IMR-90 (cell line): ENCODE data around the gene FRMD4B. TPM values are rescaled to one million over a fixed set of nuclear protein-coding genes. Genes with fewer than 3 reads are reported as not detected.

Source experiments
- ATAC-seq: fragments of 200-7000 bp; cut with Tn5 transposase; 2 replicates; pipeline ENCODE4 v1.9.1; 2020; ENCODE audit warnings: low read depth, mild to moderate bottlenecking, moderate library complexity
- BruUV-seq: library from RNA; stranded (reverse); fragments of 400-500 nt; replicated peaks from 2 replicates; lab custom pipeline; 2021; lab: Mats Ljungman, UMichigan
- CTCF ChIA-PET: fragments of 300-600 bp; formaldehyde crosslinking; extraction: SDS; loops from one replicate; lab custom pipeline; 2021; ENCODE audit warnings: antibody characterized with exemption; lab: Yijun Ruan, JAX
- POLR2A ChIA-PET: fragments of 300-600 bp; sonication (Branson Sonifier 250); formaldehyde crosslinking; loops from one replicate; lab custom pipeline; 2022; ENCODE audit warnings: antibody characterized with exemption; ENCODE audit not compliant: unreplicated experiment; lab: Charles Lee
- DNase-seq: peaks from one replicate; pipeline ENCODE4 v3.0.0; 2013
- H2AFZ ChIP-seq: replicated peaks from 2 replicates; pipeline ENCODE3; 2013; ENCODE audit warnings: low read length, mild to moderate bottlenecking; ENCODE audit not compliant: poor library complexity
- H2AK5ac ChIP-seq: 2 replicates; pipeline ENCODE4 v1.6.1; 2013; ENCODE audit warnings: low read depth, low read length, inconsistent platforms
- H2AK9ac ChIP-seq: replicated peaks from 2 replicates; pipeline ENCODE3; 2013; ENCODE audit warnings: mild to moderate bottlenecking, low read depth, low read length, moderate library complexity; ENCODE audit not compliant: poor library complexity
- H2BK120ac ChIP-seq: 2 replicates; pipeline ENCODE4 v1.6.1; 2013; ENCODE audit warnings: low read depth, low read length, inconsistent platforms
- H2BK15ac ChIP-seq: 3 replicates; pipeline ENCODE4 v1.6.1; 2013; ENCODE audit warnings: low read depth, low read length, inconsistent platforms
- H2BK20ac ChIP-seq: 2 replicates; pipeline ENCODE4 v1.6.1; 2013; ENCODE audit warnings: low read depth, mild to moderate bottlenecking, inconsistent platforms, low read length, moderate library complexity
- H2BK5ac ChIP-seq: 2 replicates; pipeline ENCODE4 v1.6.1; 2013; ENCODE audit warnings: mild to moderate bottlenecking, low read depth, low read length, inconsistent platforms; ENCODE audit not compliant: poor library complexity, severe bottlenecking
- H3K14ac ChIP-seq: replicated peaks from 2 replicates; pipeline ENCODE4 v1.6.1; 2013; ENCODE audit warnings: low read depth, low read length, inconsistent platforms
- H3K18ac ChIP-seq: 2 replicates; pipeline ENCODE4 v1.6.1; 2013; ENCODE audit warnings: low read depth, low read length, control low read depth
- H3K23ac ChIP-seq: 2 replicates; pipeline ENCODE4 v1.6.1; 2013; ENCODE audit warnings: low read depth, low read length, inconsistent platforms
- H3K27ac ChIP-seq: 2 replicates; pipeline ENCODE4 v1.5.1; 2013; ENCODE audit warnings: mild to moderate bottlenecking, control low read depth, low read length; ENCODE audit not compliant: insufficient read depth
- H3K27me3 ChIP-seq: 2 replicates; pipeline ENCODE4 v1.6.1; 2013; ENCODE audit warnings: low read length; ENCODE audit not compliant: control insufficient read depth, insufficient read depth
- H3K36me3 ChIP-seq: 2 replicates; pipeline ENCODE4 v1.6.1; 2013; ENCODE audit warnings: low read length, mixed read lengths; ENCODE audit not compliant: control insufficient read depth, insufficient read depth
- H3K4ac ChIP-seq: 2 replicates; pipeline ENCODE4 v1.6.1; 2013; ENCODE audit warnings: low read depth, low read length, inconsistent platforms
- H3K4me1 ChIP-seq: 2 replicates; pipeline ENCODE4 v1.6.1; 2013; ENCODE audit warnings: low read length, mixed read lengths; ENCODE audit not compliant: control insufficient read depth, insufficient read depth
- H3K4me2 ChIP-seq: 2 replicates; pipeline ENCODE4 v1.6.1; 2013; ENCODE audit warnings: low read depth, mild to moderate bottlenecking, control low read depth, low read length, moderate library complexity
- H3K4me3 ChIP-seq: 2 replicates; pipeline ENCODE4 v1.5.1; 2013; ENCODE audit warnings: low read depth, mild to moderate bottlenecking, control low read depth, low read length, moderate library complexity; ENCODE audit not compliant: insufficient read depth
- H3K56ac ChIP-seq: 2 replicates; pipeline ENCODE4 v1.6.1; 2013; ENCODE audit warnings: low read length, inconsistent platforms; ENCODE audit not compliant: insufficient read depth; ENCODE audit errors: extremely low read depth
- H3K79me1 ChIP-seq, 2 experiments: 2 replicates each; pipeline ENCODE4 v1.6.1; 2013; ENCODE audit warnings: low read length in 2 of 2, inconsistent platforms in 1 of 2, low read depth in 1 of 2
- H3K9ac ChIP-seq: 2 replicates; pipeline ENCODE4 v1.6.1; 2013; ENCODE audit warnings: low read depth, low read length, control low read depth
- H3K9me1 ChIP-seq: 2 replicates; pipeline ENCODE4 v1.6.1; 2013; ENCODE audit warnings: low read length, inconsistent platforms; ENCODE audit not compliant: insufficient read depth
- H3K9me3 ChIP-seq: 2 replicates; pipeline ENCODE4 v1.6.1; 2013; ENCODE audit warnings: low read length; ENCODE audit not compliant: control insufficient read depth, insufficient read depth
- H4K20me1 ChIP-seq: 2 replicates; pipeline ENCODE4 v1.6.1; 2013; ENCODE audit warnings: low read length, inconsistent platforms; ENCODE audit not compliant: insufficient read depth
- H4K5ac ChIP-seq: 2 replicates; pipeline ENCODE4 v1.6.1; 2013; ENCODE audit warnings: mild to moderate bottlenecking, low read depth, low read length, control low read depth
- H4K8ac ChIP-seq, 2 experiments: 2 replicates each; pipeline ENCODE4 v1.6.1; 2013; ENCODE audit warnings: low read depth in 2 of 2, low read length in 2 of 2, control low read depth in 1 of 2, inconsistent platforms in 1 of 2
- H4K91ac ChIP-seq: 2 replicates; pipeline ENCODE4 v1.6.1; 2013; ENCODE audit warnings: low read depth, low read length, inconsistent platforms; ENCODE audit not compliant: insufficient read depth
- BHLHE40 ChIP-seq: fragments of 150-350 bp; IDR thresholded peaks from 2 replicates; pipeline ENCODE4 v1.6.1; 2016; ENCODE audit warnings: mild to moderate bottlenecking, low read depth, low read length
- CEBPB ChIP-seq: IDR thresholded peaks from 2 replicates; pipeline ENCODE4 v1.6.1; 2012; ENCODE audit warnings: low read depth, low read length, improper control_type of control experiment
- CHD1 ChIP-seq: IDR thresholded peaks from 2 replicates; pipeline ENCODE4 v1.6.1; 2012; ENCODE audit warnings: low read depth, low read length, improper control_type of control experiment
- FOS ChIP-seq: fragments of 150-350 bp; IDR thresholded peaks from 2 replicates; pipeline ENCODE4 v1.6.1; 2016; ENCODE audit warnings: low read depth, low read length
- MAFK ChIP-seq: IDR thresholded peaks from 2 replicates; pipeline ENCODE4 v1.6.1; 2012; ENCODE audit warnings: low read depth, low read length, improper control_type of control experiment
- MAZ ChIP-seq: IDR thresholded peaks from 2 replicates; pipeline ENCODE4 v1.6.1; 2012; ENCODE audit warnings: low read depth, mild to moderate bottlenecking, low read length, improper control_type of control experiment, moderate library complexity, borderline replicate concordance
- MXI1 ChIP-seq: IDR thresholded peaks from 2 replicates; pipeline ENCODE4 v1.6.1; 2012; ENCODE audit warnings: low read depth, mild to moderate bottlenecking, low read length, moderate library complexity, borderline replicate concordance
- NFE2L2 ChIP-seq: fragments of 150-350 bp; IDR thresholded peaks from 2 replicates; pipeline ENCODE4 v1.6.1; 2016; ENCODE audit warnings: low read depth, mild to moderate bottlenecking, low read length
- POLR2A ChIP-seq: IDR thresholded peaks from 2 replicates; pipeline ENCODE4 v1.6.1; 2012; ENCODE audit warnings: mild to moderate bottlenecking, low read depth, low read length
- RAD21 ChIP-seq: IDR thresholded peaks from 2 replicates; pipeline ENCODE4 v1.6.1; 2012; ENCODE audit warnings: low read length, improper control_type of control experiment
- RCOR1 ChIP-seq: IDR thresholded peaks from 2 replicates; pipeline ENCODE4 v1.6.1; 2012; ENCODE audit warnings: mild to moderate bottlenecking, low read length, improper control_type of control experiment; ENCODE audit not compliant: insufficient replicate concordance
- RFX5 ChIP-seq: IDR thresholded peaks from 2 replicates; pipeline ENCODE4 v1.8.0; 2012; ENCODE audit warnings: low read depth, mild to moderate bottlenecking, low read length, moderate library complexity
- whole genome bisulfite sequencing, 2 experiments: methylation state at CpG; one replicate each; pipeline versions ENCODE4 v1.1.5 to v1.1.7; 2013; ENCODE audit warnings: missing lambda C conversion rate in 2 of 2; ENCODE audit not compliant: insufficient read length in 1 of 2; ENCODE audit errors: extremely low coverage in 2 of 2; 5-methylcytosine and 5-hydroxymethylcytosine counted together
- dilution Hi-C: fragments of 300-500 bp; cut with HindIII; formaldehyde crosslinking; loops from one replicate; pipeline ENCODE4 v1.14.3; 2018; ENCODE audit warnings: low sequenced_read_pairs; ENCODE audit not compliant: unreplicated experiment
- in situ Hi-C: fragments of 300-500 bp; cut with MboI; formaldehyde crosslinking; loops from 3 replicates; pipeline ENCODE4 v1.14.3; 2019; ENCODE audit warnings: low sequenced_read_pairs, inconsistent platforms, mixed read lengths
- intact Hi-C: fragments of 100-400 bp; cut with micrococcal nuclease; formaldehyde crosslinking; loops from 2 replicates; pipeline ENCODE4 v1.10.0; 2022
- polyA plus RNA-seq, 3 experiments: library from polyadenylated mRNA; depleted of rRNA; stranded (reverse); fragments of >200 nt; gene quantifications; 2 replicates each; pipeline ENCODE4 v1.2.3, GENCODE V29; 2012; ENCODE audit warnings: low replicate concordance in 1 of 3
- total RNA-seq: library from RNA; depleted of rRNA; stranded (reverse); fragments of >200 nt; gene quantifications from 2 replicates; pipeline ENCODE4 v1.2.3, GENCODE V29; 2012
- TF ChIP-seq, protein P1 (sequence below): fragments of 150-350 bp; IDR thresholded peaks from 2 replicates; pipeline ENCODE4 v1.6.1; 2017; ENCODE audit warnings: mild to moderate bottlenecking, antibody characterized with exemption, low read length, low read depth
- TF ChIP-seq, protein P2 (sequence below): fragments of 150-350 bp; IDR thresholded peaks from 2 replicates; pipeline ENCODE4 v1.6.1; 2016; ENCODE audit warnings: low read depth, mild to moderate bottlenecking, low read length, moderate library complexity, borderline replicate concordance
- TF ChIP-seq, protein P3 (sequence below): conservative IDR thresholded peaks from 2 replicates; pipeline ENCODE4 v1.5.1; 2012; ENCODE audit warnings: mild to moderate bottlenecking, low read depth, low read length, improper control_type of control experiment

FRMD4B gene
- total and polyA plus RNA-seq, 2 of the 4 experiments (the other 2 are of a cell fraction), result 0.14 to 0.36 TPM

DNA sequence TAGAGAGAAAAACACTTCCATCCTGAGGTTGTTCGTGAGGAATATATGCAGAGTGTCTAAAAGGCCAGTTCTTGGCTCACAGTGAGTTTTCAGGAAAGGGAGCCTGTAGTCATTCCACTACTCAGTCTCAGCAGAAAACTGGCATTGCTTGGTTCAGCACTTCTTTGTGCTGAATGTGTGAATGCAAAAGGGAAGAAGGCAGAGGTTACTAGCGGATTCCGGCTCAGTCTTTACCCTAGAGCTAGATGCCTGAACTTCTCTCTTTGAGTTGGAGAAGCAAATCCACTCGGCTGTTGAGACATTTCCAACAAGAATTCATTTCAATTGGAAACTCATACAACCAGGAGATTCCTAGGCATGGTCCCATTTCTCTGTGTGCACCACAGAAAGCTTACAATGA lies 23.1 kb upstream of the FRMD4B start:
- Histone ChIP-seq H3K9ac (no peak overlapping the region), H2BK120ac (no peak overlapping the region), H3K4me1 (no peaks in the 10 kb centered on the region), H3K4ac (no peak overlapping the region), H4K5ac (no peak overlapping the region), H4K20me1 (no peaks in the 10 kb centered on the region), H4K91ac (no peak overlapping the region), H3K14ac (no peak overlapping the region), H2BK20ac (no peak overlapping the region), H3K18ac (no peak overlapping the region), H2BK15ac (no peak overlapping the region), H3K4me3 (no peak overlapping the region), H3K56ac (no peak overlapping the region), H2AK9ac (no peak overlapping the region), H2BK5ac (no peak overlapping the region), H3K23ac (no peak overlapping the region), H3K9me3 (no peaks in the 10 kb centered on the region), H3K9me1 (no peaks in the 10 kb centered on the region), H3K27ac (no peak overlapping the region), H2AK5ac (no peak overlapping the region), H2AFZ (no peak overlapping the region), H3K36me3 (no peaks in the 10 kb centered on the region), H3K79me1 (no peaks in the 10 kb centered on the region), H3K27me3 (peaks cover 1% of the 10 kb centered on the region), H3K4me2 (no peak overlapping the region), H4K8ac (no peak overlapping the region)
- dilution Hi-C loops (no loop called here), in situ Hi-C loops (no loop called here), intact Hi-C loops (no loop called here)
- ChIA-PET POLR2A (no interaction called here), CTCF (interaction anchor here (0.8 to 2.1 kb wide), 3 partner anchors 22 to 247 kb away, joined by 3 to 5 read pairs (median 4); no protein-coding TSS in a partner anchor)
- BruUV-seq, result no TSS peak
- DNase-seq (no peak), ATAC-seq (no peak)
- no CpG with 5 or more reads among the region's 4 CpGs for WGBS, 2 experiments
- TF ChIP-seq RAD21 (no peak), MXI1 (no peak), RFX5 (no peak), POLR2A (no peak), BHLHE40 (no peak), CHD1 (no peak), NFE2L2 (no peak), RCOR1 (no peak), MAZ (no peak), FOS (no peak), MAFK (no peak), CEBPB (no peak)
- TF ChIP-seq, protein P1, sequence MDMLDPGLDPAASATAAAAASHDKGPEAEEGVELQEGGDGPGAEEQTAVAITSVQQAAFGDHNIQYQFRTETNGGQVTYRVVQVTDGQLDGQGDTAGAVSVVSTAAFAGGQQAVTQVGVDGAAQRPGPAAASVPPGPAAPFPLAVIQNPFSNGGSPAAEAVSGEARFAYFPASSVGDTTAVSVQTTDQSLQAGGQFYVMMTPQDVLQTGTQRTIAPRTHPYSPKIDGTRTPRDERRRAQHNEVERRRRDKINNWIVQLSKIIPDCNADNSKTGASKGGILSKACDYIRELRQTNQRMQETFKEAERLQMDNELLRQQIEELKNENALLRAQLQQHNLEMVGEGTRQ, result no peak
- TF ChIP-seq, protein P2, sequence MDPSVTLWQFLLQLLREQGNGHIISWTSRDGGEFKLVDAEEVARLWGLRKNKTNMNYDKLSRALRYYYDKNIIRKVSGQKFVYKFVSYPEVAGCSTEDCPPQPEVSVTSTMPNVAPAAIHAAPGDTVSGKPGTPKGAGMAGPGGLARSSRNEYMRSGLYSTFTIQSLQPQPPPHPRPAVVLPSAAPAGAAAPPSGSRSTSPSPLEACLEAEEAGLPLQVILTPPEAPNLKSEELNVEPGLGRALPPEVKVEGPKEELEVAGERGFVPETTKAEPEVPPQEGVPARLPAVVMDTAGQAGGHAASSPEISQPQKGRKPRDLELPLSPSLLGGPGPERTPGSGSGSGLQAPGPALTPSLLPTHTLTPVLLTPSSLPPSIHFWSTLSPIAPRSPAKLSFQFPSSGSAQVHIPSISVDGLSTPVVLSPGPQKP, result no peak
- TF ChIP-seq, protein P3, sequence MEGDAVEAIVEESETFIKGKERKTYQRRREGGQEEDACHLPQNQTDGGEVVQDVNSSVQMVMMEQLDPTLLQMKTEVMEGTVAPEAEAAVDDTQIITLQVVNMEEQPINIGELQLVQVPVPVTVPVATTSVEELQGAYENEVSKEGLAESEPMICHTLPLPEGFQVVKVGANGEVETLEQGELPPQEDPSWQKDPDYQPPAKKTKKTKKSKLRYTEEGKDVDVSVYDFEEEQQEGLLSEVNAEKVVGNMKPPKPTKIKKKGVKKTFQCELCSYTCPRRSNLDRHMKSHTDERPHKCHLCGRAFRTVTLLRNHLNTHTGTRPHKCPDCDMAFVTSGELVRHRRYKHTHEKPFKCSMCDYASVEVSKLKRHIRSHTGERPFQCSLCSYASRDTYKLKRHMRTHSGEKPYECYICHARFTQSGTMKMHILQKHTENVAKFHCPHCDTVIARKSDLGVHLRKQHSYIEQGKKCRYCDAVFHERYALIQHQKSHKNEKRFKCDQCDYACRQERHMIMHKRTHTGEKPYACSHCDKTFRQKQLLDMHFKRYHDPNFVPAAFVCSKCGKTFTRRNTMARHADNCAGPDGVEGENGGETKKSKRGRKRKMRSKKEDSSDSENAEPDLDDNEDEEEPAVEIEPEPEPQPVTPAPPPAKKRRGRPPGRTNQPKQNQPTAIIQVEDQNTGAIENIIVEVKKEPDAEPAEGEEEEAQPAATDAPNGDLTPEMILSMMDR, result no peak
